Omental fat pad (tissue), 4 donors: ENCODE results near the gene HDHD2. TPM values are rescaled to one million over a fixed set of nuclear protein-coding genes. Genes with fewer than 3 reads are reported as not detected.

ENCODE experiments used
- ATAC-seq: fragments of 150-250 bp; one replicate; pipeline ENCODE4 v1.9.1; 2016; ENCODE audit warnings: mild to moderate bottlenecking, moderate library complexity; ENCODE audit not compliant: low FRiP score
- DNase-seq: peaks from one replicate; pipeline ENCODE4 v3.0.0-alpha.2; 2019; ENCODE audit warnings: low spot score
- CTCF ChIP-seq, 3 donors: fragments of 450-650 bp; IDR thresholded peaks; one replicate each; pipeline ENCODE4 v1.5.1; 2016 to 2017; ENCODE audit warnings: antibody characterized with exemption in 3 of 3, mild to moderate bottlenecking in 3 of 3, moderate library complexity in 2 of 3
- total RNA-seq, 4 donors: library from RNA; depleted of rRNA; stranded (reverse); fragments of >200 nt; gene quantifications; one replicate each; pipeline ENCODE4 v1.1.0, GENCODE V29; 2016

Gene HDHD2
- total RNA-seq, 4 donors from 2014 or later, result 16.7 to 35.5 (median 18.6) TPM

GRCh38 chr18:47100212-47100831 lies 50.0 kb downstream of the HDHD2 start:
- peak in 1 of 3 donors; percentile 38 for TF ChIP-seq CTCF (IDR thresholded peaks at IDR 0.05)
- ATAC-seq, result no peak
- no peak for DNase-seq

GRCh38 chr18:47095810-47096209 lies 54.5 kb downstream of the HDHD2 start:
- ATAC-seq (no peak), DNase-seq (no peak)
- no peak for TF ChIP-seq CTCF (IDR thresholded peaks at IDR 0.05)

GRCh38 chr18:47087676-47088075 lies 62.6 kb downstream of the HDHD2 start:
- no peak for TF ChIP-seq CTCF (IDR thresholded peaks at IDR 0.05)
- ATAC-seq (no peak), DNase-seq (no peak)

- no peak for TF ChIP-seq CTCF (IDR thresholded peaks at IDR 0.05)
- DNase-seq (no peak), ATAC-seq (no peak)
These were observed 68.7 kb downstream of the HDHD2 start for GRCh38 chr18:47081578-47081977.

GRCh38 chr18:47080872-47081271 lies 69.4 kb downstream of the HDHD2 start:
- no peak for ATAC-seq
- TF ChIP-seq CTCF (IDR thresholded peaks at IDR 0.05), result no peak
- DNase-seq, result no peak

- no peak for DNase-seq
- no peak for ATAC-seq
- no peak for TF ChIP-seq CTCF (IDR thresholded peaks at IDR 0.05)
These were observed 73.2 kb downstream of the HDHD2 start for GRCh38 chr18:47077111-47077510.

GRCh38 chr18:47075098-47075883 lies 75.0 kb downstream of the HDHD2 start:
- TF ChIP-seq CTCF (IDR thresholded peaks at IDR 0.05), result no peak
- no peak for ATAC-seq
- DNase-seq, result no peak
